Tibial nerve (tissue), 4 donors: ENCODE measurements around the gene CLSTN3. TPM values are rescaled to one million over a fixed set of nuclear protein-coding genes. Genes with fewer than 3 reads are reported as not detected.

ENCODE experiments used
- DNase-seq, 2 donors: peaks; one replicate each; pipeline ENCODE4 v3.0.0-alpha.2; 2019; ENCODE audit warnings: low spot score in 2 of 2
- H3K27ac ChIP-seq, 4 donors: fragments of 200-600 bp; sonication (generic) in 3 of 4; one replicate each; pipeline ENCODE4 v1.5.1; 2017 to 2019; ENCODE audit warnings: mild to moderate bottlenecking in 1 of 4
- H3K27me3 ChIP-seq, 2 donors: fragments of 200-600 bp; sonication (generic) in 1 of 2; one replicate each; pipeline versions ENCODE4 v1.5.1 to v1.6.0; 2017 to 2019
- H3K36me3 ChIP-seq, 3 donors: fragments of 200-600 bp; sonication (generic); one replicate each; pipeline ENCODE4 v1.5.1; 2018 to 2019
- H3K4me1 ChIP-seq, 4 donors: fragments of 200-600 bp; sonication (generic) in 3 of 4; one replicate each; pipeline ENCODE4 v1.5.1; 2017 to 2019
- H3K4me3 ChIP-seq, 4 donors: fragments of 200-600 bp; sonication (generic) in 3 of 4; one replicate each; pipeline ENCODE4 v1.5.1; 2017 to 2019; ENCODE audit warnings: mild to moderate bottlenecking in 1 of 4, moderate library complexity in 1 of 4
- H3K9me3 ChIP-seq, 4 donors: fragments of 200-600 bp; sonication (generic) in 3 of 4; one replicate each; pipeline ENCODE4 v1.5.1; 2017 to 2019
- CTCF ChIP-seq, 5 experiments: fragments of 200-600 bp in 3 of 5; fragments of 450-650 bp in 2 of 5; sonication (generic) in 3 of 5; IDR thresholded peaks; one replicate each; pipeline ENCODE4 v1.5.1; 2016 to 2019; ENCODE audit warnings: antibody characterized with exemption in 5 of 5, mild to moderate bottlenecking in 3 of 5, moderate library complexity in 2 of 5
- EP300 ChIP-seq, 2 donors: sonication (generic); formaldehyde crosslinking; IDR thresholded peaks; one replicate each; pipeline ENCODE4 v1.6.1; 2017; ENCODE audit warnings: antibody characterized with exemption in 2 of 2, mild to moderate bottlenecking in 1 of 2
- POLR2A ChIP-seq, 2 donors: fragments of 450-650 bp; IDR thresholded peaks; one replicate each; pipeline ENCODE4 v1.6.1; 2017; ENCODE audit warnings: antibody characterized with exemption in 2 of 2, mild to moderate bottlenecking in 2 of 2, moderate library complexity in 2 of 2
- WGBS, 2 donors: methylation state at CpG; one replicate each; pipeline ENCODE4 v1.1.5; 2018; 5-methylcytosine and 5-hydroxymethylcytosine counted together
- total RNA-seq, 4 donors: library from RNA; depleted of rRNA; stranded (reverse); fragments of >200 nt; gene quantifications; one replicate each; pipeline ENCODE4 v1.1.0, GENCODE V29; 2016

CLSTN3 gene
- total RNA-seq, 4 donors from 2014 or later = 40.0 to 112 (median 79.6) TPM

GRCh38 chr12:7144414-7145120 lies 14.4 kb downstream of the CLSTN3 start:
- Histone ChIP-seq H3K27me3 (no peaks in the 10 kb centered on the region), H3K9me3 (no peaks in the 10 kb centered on the region), H3K4me3 (no peak overlapping the region), H3K36me3 (peaks cover 0 to 62% (median 0%) of the 10 kb centered on the region in 3 donors), H3K4me1 (peaks cover 0 to 20% (median 8%) of the 10 kb centered on the region in 4 donors), H3K27ac (peak overlapping the region; percentile 7 to 79 (median 60))
- 18 to 34% methylated on average over 11 of the region's 11 CpGs for WGBS, 2 donors
- no peak for TF ChIP-seq EP300 (IDR thresholded peaks at IDR 0.05)
- TF ChIP-seq POLR2A (IDR thresholded peaks at IDR 0.05) = no peak
- TF ChIP-seq CTCF (IDR thresholded peaks at IDR 0.05) = peak; percentile 45 to 74 (median 56)
- no peak for DNase-seq

- DNase-seq = no peak
- Histone ChIP-seq H3K36me3 (peaks cover 0 to 64% (median under 1%) of the 10 kb centered on the region in 3 donors), H3K4me1 (peaks cover 0 to 20% (median 8%) of the 10 kb centered on the region in 4 donors), H3K4me3 (no peak overlapping the region), H3K9me3 (no peaks in the 10 kb centered on the region), H3K27me3 (no peaks in the 10 kb centered on the region), H3K27ac (peak overlapping the region in 1 of 4 donors; percentile 79)
- no peak for TF ChIP-seq EP300 (IDR thresholded peaks at IDR 0.05)
- TF ChIP-seq CTCF (IDR thresholded peaks at IDR 0.05) = no peak
- no peak for TF ChIP-seq POLR2A (IDR thresholded peaks at IDR 0.05)
- 67 to 70% methylated on average over 4 of the region's 4 CpGs for WGBS, 2 donors
Measured at GRCh38 chr12:7145671-7146070, 15.5 kb downstream of the CLSTN3 start.

GRCh38 chr12:7146228-7146627 lies 16.1 kb downstream of the CLSTN3 start:
- no peak for DNase-seq

GRCh38 chr12:7146906-7147305 lies 16.7 kb downstream of the CLSTN3 start:
- no peak for DNase-seq
- Histone ChIP-seq H3K36me3 (peaks cover 0 to 66% (median 4%) of the 10 kb centered on the region in 3 donors), H3K9me3 (no peaks in the 10 kb centered on the region), H3K4me1 (peaks cover 0 to 20% (median 8%) of the 10 kb centered on the region in 4 donors), H3K27me3 (no peaks in the 10 kb centered on the region), H3K27ac (no peak overlapping the region), H3K4me3 (no peak overlapping the region)
- 88 to 94% methylated on average over 7 of the region's 7 CpGs for WGBS, 2 donors
- TF ChIP-seq POLR2A (IDR thresholded peaks at IDR 0.05) (no peak), EP300 (IDR thresholded peaks at IDR 0.05) (no peak), CTCF (IDR thresholded peaks at IDR 0.05) (no peak)

More at GRCh38 chr12:7146228-7146627, 16.1 kb downstream of the CLSTN3 start:
- no peaks in the 10 kb centered on the region for H3K27me3 ChIP-seq
- 92% methylated on average over 7 of the region's 7 CpGs for WGBS, 2 donors
- TF ChIP-seq POLR2A (IDR thresholded peaks at IDR 0.05) (no peak), EP300 (IDR thresholded peaks at IDR 0.05) (no peak), CTCF (IDR thresholded peaks at IDR 0.05) (no peak)
- no peaks in the 10 kb centered on the region for H3K9me3 ChIP-seq
- H3K27ac ChIP-seq = no peak overlapping the region
- H3K4me1 ChIP-seq = peaks cover 0 to 20% (median 8%) of the 10 kb centered on the region in 4 donors
- H3K36me3 ChIP-seq = peaks cover 0 to 66% (median 4%) of the 10 kb centered on the region in 3 donors
- H3K4me3 ChIP-seq = no peak overlapping the region

- DNase-seq = no peak
- Histone ChIP-seq H3K27me3 (no peaks in the 10 kb centered on the region), H3K4me3 (no peak overlapping the region), H3K27ac (no peak overlapping the region), H3K36me3 (peaks cover 0 to 79% (median 4%) of the 10 kb centered on the region in 3 donors), H3K4me1 (peaks cover 0 to 7% (median 2%) of the 10 kb centered on the region in 4 donors), H3K9me3 (no peaks in the 10 kb centered on the region)
- TF ChIP-seq CTCF (IDR thresholded peaks at IDR 0.05) (no peak), EP300 (IDR thresholded peaks at IDR 0.05) (no peak), POLR2A (IDR thresholded peaks at IDR 0.05) (no peak)
- 83 to 86% methylated on average over 12 of the region's 12 CpGs for WGBS, 2 donors
Measured at GRCh38 chr12:7150356-7150755, 20.2 kb downstream of the CLSTN3 start.
